Prostate gland (tissue), 2 donors: ENCODE results near the gene PFN3. TPM values are rescaled to one million over a fixed set of nuclear protein-coding genes. Genes with fewer than 3 reads are reported as not detected.

Source experiments
- DNase-seq: peaks from one replicate; pipeline ENCODE4 v3.0.0-alpha.2; 2019; ENCODE audit warnings: low spot score
- H3K27ac ChIP-seq, 2 donors: fragments of 200-600 bp; sonication (generic); 2 replicates each; pipeline ENCODE4 v1.5.1; 2017 to 2019
- H3K27me3 ChIP-seq: fragments of 200-600 bp; sonication (generic); replicated peaks from 2 replicates; pipeline ENCODE4 v1.5.1; 2019; ENCODE audit not compliant: insufficient read depth
- H3K36me3 ChIP-seq, 2 donors: fragments of 200-600 bp; sonication (generic); 1 replicate in 1 of 2; 2 replicates in 1 of 2; pipeline versions ENCODE4 v1.5.1 to v1.8.1; 2017 to 2019
- H3K4me1 ChIP-seq: fragments of 200-600 bp; sonication (generic); replicated peaks from 2 replicates; pipeline ENCODE4 v1.5.1; 2019
- H3K4me3 ChIP-seq, 2 donors: fragments of 200-600 bp; sonication (generic); 2 replicates each; pipeline ENCODE4 v1.5.1; 2017 to 2019
- H3K9me3 ChIP-seq: fragments of 200-600 bp; sonication (generic); 2 replicates; pipeline ENCODE4 v1.5.1; 2017
- CTCF ChIP-seq, 4 experiments: fragments of 200-600 bp in 2 of 4; fragments of 450-650 bp in 2 of 4; sonication (generic) in 2 of 4; IDR thresholded peaks; 1 replicate in 3 of 4; 2 replicates in 1 of 4; pipeline ENCODE4 v1.5.1; 2016 to 2019; ENCODE audit warnings: antibody characterized with exemption in 4 of 4, mild to moderate bottlenecking in 2 of 4, moderate library complexity in 2 of 4
- POLR2A ChIP-seq: fragments of 450-650 bp; IDR thresholded peaks from one replicate; pipeline ENCODE4 v1.6.1; 2016; ENCODE audit warnings: antibody characterized with exemption, mild to moderate bottlenecking
- POLR2AphosphoS5 ChIP-seq: sonication (generic); formaldehyde crosslinking; IDR thresholded peaks from one replicate; pipeline ENCODE4 v1.6.1; 2017; ENCODE audit warnings: antibody characterized with exemption
- WGBS: methylation state at CpG from one replicate; pipeline ENCODE4 v1.1.5; 2018; 5-methylcytosine and 5-hydroxymethylcytosine counted together
- intact Hi-C: fragments of 100-400 bp; cut with DNase I; formaldehyde crosslinking; loops from one replicate; pipeline ENCODE4 v1.14.2; 2022
- total RNA-seq, 2 donors: library from RNA; depleted of rRNA; stranded (reverse); fragments of >200 nt; gene quantifications; one replicate each; pipeline ENCODE4 v1.1.0, GENCODE V29; 2016

The PFN3 gene
- total RNA-seq, 2 donors from 2014 or later: not detected

- TF ChIP-seq POLR2AphosphoS5 (no peak), CTCF (IDR thresholded peaks at IDR 0.05) (no peak), POLR2A (no peak)
- intact Hi-C loops: loop anchor here (2.0 kb wide), 1 partner anchor 50 kb away; no protein-coding TSS in a partner anchor
- peaks cover 21% of the 10 kb centered on the region for H3K4me1 ChIP-seq
- no peak for DNase-seq
- H3K27ac ChIP-seq: peak overlapping the region in 1 of 2 donors; percentile 27
- H3K27me3 ChIP-seq: no peaks in the 10 kb centered on the region
- 26% methylated on average over 16 of the region's 16 CpGs for WGBS
- H3K4me3 ChIP-seq: peak overlapping the region; percentile 34 to 45
- H3K9me3 ChIP-seq: no peaks in the 10 kb centered on the region
- H3K36me3 ChIP-seq: no peaks in the 10 kb centered on the region
Measured at GRCh38 chr5:177404641-177405179, 4.2 kb upstream of the PFN3 start.

- peak; percentile 82 for DNase-seq
- no peaks in the 10 kb centered on the region for H3K27me3 ChIP-seq
- peak overlapping the region; percentile 34 to 45 for H3K4me3 ChIP-seq
- H3K9me3 ChIP-seq: no peaks in the 10 kb centered on the region
- peak; percentile 72 for TF ChIP-seq POLR2AphosphoS5
- peak; percentile 31 to 90 (median 72) for TF ChIP-seq CTCF (IDR thresholded peaks at IDR 0.05)
- no peak for TF ChIP-seq POLR2A
- no peaks in the 10 kb centered on the region for H3K36me3 ChIP-seq
- WGBS: 0% methylated on average over 20 of the region's 93 CpGs
- intact Hi-C loops: loop anchor here (2.0 kb wide), 1 partner anchor 51 kb away; no protein-coding TSS in a partner anchor
- H3K4me1 ChIP-seq: peaks cover 21% of the 10 kb centered on the region
- H3K27ac ChIP-seq: peak overlapping the region in 1 of 2 donors; percentile 27
Measured at GRCh38 chr5:177403792-177404640, 3.6 kb upstream of the PFN3 start.

GRCh38 chr5:177403102-177403791 is 2.8 kb upstream of the PFN3 start:
- intact Hi-C loops: no loop called here
- TF ChIP-seq CTCF (IDR thresholded peaks at IDR 0.05) (no peak), POLR2A (no peak), POLR2AphosphoS5 (no peak)
- Histone ChIP-seq H3K27me3 (no peaks in the 10 kb centered on the region), H3K9me3 (no peaks in the 10 kb centered on the region), H3K4me1 (peaks cover 21% of the 10 kb centered on the region), H3K36me3 (no peaks in the 10 kb centered on the region), H3K27ac (peak overlapping the region; percentile 4 to 7), H3K4me3 (peak overlapping the region; percentile 34 to 45)
- 2% methylated on average over 61 of the region's 61 CpGs for WGBS
- no peak for DNase-seq

- Histone ChIP-seq H3K9me3 (no peaks in the 10 kb centered on the region), H3K36me3 (no peaks in the 10 kb centered on the region), H3K27ac (peak overlapping the region; percentile 4 to 7), H3K4me1 (peaks cover 21% of the 10 kb centered on the region), H3K4me3 (peak overlapping the region in 1 of 2 donors; percentile 10), H3K27me3 (no peaks in the 10 kb centered on the region)
- DNase-seq: peak; percentile 77
- WGBS: 14% methylated on average over 37 of the region's 49 CpGs
- TF ChIP-seq POLR2AphosphoS5 (peak; percentile 48), POLR2A (no peak), CTCF (IDR thresholded peaks at IDR 0.05) (peak in 3 of 4 experiments; percentile 39 to 68 (median 68))
- intact Hi-C loops: no loop called here
Measured at GRCh38 chr5:177402271-177403043, 2.0 kb upstream of the PFN3 start.
